Measurements from ENCODE around the gene TBX10.

GRCh38 chr11:67654225-67654624, 14.7 kb upstream of the TBX10 start:
- TF ChIP-seq CTCF (IDR thresholded peaks at IDR 0.05) (no peak), POLR2A (IDR thresholded peaks at IDR 0.05) (no peak)
